ENCODE results near the gene SCIN.
"Not testable (repeated sequence)": the region's sequence is repeated elsewhere in the genome, so short reads cannot be mapped to it uniquely, and the experiment has no call there.

Gene SCIN

GRCh38 chr7:12554351-12554750 lies 16.2 kb upstream of the SCIN start:
- DNase-seq (no peak), ATAC-seq (replicated peaks) (no peak)
- Mint-ChIP-seq H3K27ac (no peak overlapping the region), H3K36me3 (no peaks in the 10 kb centered on the region), H3K4me1 (no peaks in the 10 kb centered on the region), H3K4me3 (no peak overlapping the region), H3K27me3 (no peaks in the 10 kb centered on the region), H3K9me3 (peaks cover 0 to 4% of the 10 kb centered on the region in 2 donors)

GRCh38 chr7:12554872-12555271 lies 15.6 kb upstream of the SCIN start:
- Mint-ChIP-seq H3K27me3 (no peaks in the 10 kb centered on the region), H3K4me3 (no peak overlapping the region), H3K27ac (no peak overlapping the region), H3K9me3 (peaks cover 0 to 4% of the 10 kb centered on the region in 2 donors), H3K4me1 (no peaks in the 10 kb centered on the region), H3K36me3 (no peaks in the 10 kb centered on the region)
- ATAC-seq (replicated peaks) (no peak), DNase-seq (no peak)

- ATAC-seq (replicated peaks); DNase-seq; H3K36me3 Mint-ChIP-seq: not testable (repeated sequence)
These were observed 14.8 kb upstream of the SCIN start for GRCh38 chr7:12555695-12556094.

GRCh38 chr7:12556139-12556792 lies 14.3 kb upstream of the SCIN start:
- not testable (repeated sequence) for H3K9me3 Mint-ChIP-seq; H3K27me3 Mint-ChIP-seq; H3K4me1 Mint-ChIP-seq; DNase-seq; H3K27ac Mint-ChIP-seq; ATAC-seq (replicated peaks); H3K36me3 Mint-ChIP-seq
- peak overlapping the region in 1 of 2 donors; percentile 14 for H3K4me3 Mint-ChIP-seq

More at GRCh38 chr7:12555695-12556094, 14.8 kb upstream of the SCIN start:
- not testable (repeated sequence) for H3K9me3 Mint-ChIP-seq, H3K27me3 Mint-ChIP-seq, H3K27ac Mint-ChIP-seq, H3K4me1 Mint-ChIP-seq
- peak overlapping the region in 1 of 2 donors; percentile 14 for H3K4me3 Mint-ChIP-seq

- H3K4me3 Mint-ChIP-seq, result no peak overlapping the region
- H3K27me3 Mint-ChIP-seq, result no peaks in the 10 kb centered on the region
- ATAC-seq (replicated peaks), result no peak
- H3K27ac Mint-ChIP-seq, result no peak overlapping the region
- H3K36me3 Mint-ChIP-seq, result no peaks in the 10 kb centered on the region
- peaks cover 0 to 4% of the 10 kb centered on the region in 2 donors for H3K9me3 Mint-ChIP-seq
- DNase-seq, result no peak
- H3K4me1 Mint-ChIP-seq, result no peaks in the 10 kb centered on the region
These were observed 13.2 kb upstream of the SCIN start for GRCh38 chr7:12557282-12557681.

GRCh38 chr7:12564996-12565764 lies 5.3 kb upstream of the SCIN start:
- Mint-ChIP-seq H3K27ac (no peak overlapping the region), H3K4me1 (peaks cover 1 to 5% of the 10 kb centered on the region in 2 donors), H3K36me3 (no peaks in the 10 kb centered on the region), H3K4me3 (no peak overlapping the region), H3K27me3 (peaks cover 11 to 19% of the 10 kb centered on the region in 2 donors), H3K9me3 (no peaks in the 10 kb centered on the region)
- DNase-seq (no peak), ATAC-seq (replicated peaks) (no peak)

GRCh38 chr7:12565873-12566272 lies 4.6 kb upstream of the SCIN start:
- no peak for ATAC-seq (replicated peaks)
- Mint-ChIP-seq H3K27ac (no peak overlapping the region), H3K36me3 (no peaks in the 10 kb centered on the region), H3K4me3 (no peak overlapping the region), H3K9me3 (no peaks in the 10 kb centered on the region), H3K27me3 (peaks cover 18 to 23% of the 10 kb centered on the region in 2 donors), H3K4me1 (peaks cover 8 to 12% of the 10 kb centered on the region in 2 donors)
- no peak for DNase-seq

GRCh38 chr7:12567015-12567414 lies 3.5 kb upstream of the SCIN start:
- Mint-ChIP-seq H3K9me3 (no peaks in the 10 kb centered on the region), H3K27ac (no peak overlapping the region), H3K4me1 (peaks cover 8 to 17% of the 10 kb centered on the region in 2 donors), H3K36me3 (no peaks in the 10 kb centered on the region), H3K4me3 (no peak overlapping the region), H3K27me3 (peaks cover 28 to 31% of the 10 kb centered on the region in 2 donors)
- DNase-seq (no peak), ATAC-seq (replicated peaks) (no peak)

GRCh38 chr7:12569673-12570072 lies 847 bp upstream of the SCIN start:
- Mint-ChIP-seq H3K27me3 (peaks cover 31 to 35% of the 10 kb centered on the region in 2 donors), H3K9me3 (no peaks in the 10 kb centered on the region), H3K36me3 (no peaks in the 10 kb centered on the region), H3K27ac (no peak overlapping the region), H3K4me1 (peaks cover 8 to 17% of the 10 kb centered on the region in 2 donors), H3K4me3 (no peak overlapping the region)
- no peak for DNase-seq
- ATAC-seq (replicated peaks), result no peak

GRCh38 chr7:12570168-12570533 lies 369 bp upstream of the SCIN start:
- H3K27ac Mint-ChIP-seq, result peak overlapping the region; percentile 52
- no peaks in the 10 kb centered on the region for H3K36me3 Mint-ChIP-seq
- H3K4me3 Mint-ChIP-seq, result peak overlapping the region; percentile 78 to 86
- DNase-seq (no peak), ATAC-seq (replicated peaks) (peak; percentile 33 to 42)
- peaks cover 8 to 17% of the 10 kb centered on the region in 2 donors for H3K4me1 Mint-ChIP-seq
- no peaks in the 10 kb centered on the region for H3K9me3 Mint-ChIP-seq
- H3K27me3 Mint-ChIP-seq, result peaks cover 31 to 35% of the 10 kb centered on the region in 2 donors

GRCh38 chr7:12571691-12572090 lies 1.2 kb downstream of the SCIN start:
- DNase-seq, result no peak
- Mint-ChIP-seq H3K4me3 (no peak overlapping the region), H3K27ac (no peak overlapping the region)

GRCh38 chr7:12572941-12573575 lies 2.5 kb downstream of the SCIN start:
- Mint-ChIP-seq H3K9me3 (no peaks in the 10 kb centered on the region), H3K4me1 (peaks cover 8 to 17% of the 10 kb centered on the region in 2 donors), H3K36me3 (no peaks in the 10 kb centered on the region), H3K27ac (no peak overlapping the region), H3K27me3 (peaks cover 23 to 35% of the 10 kb centered on the region in 2 donors), H3K4me3 (no peak overlapping the region)
- no peak for ATAC-seq (replicated peaks)
- no peak for DNase-seq

More at GRCh38 chr7:12571691-12572090, 1.2 kb downstream of the SCIN start:
- Mint-ChIP-seq H3K4me1 (peaks cover 8 to 17% of the 10 kb centered on the region in 2 donors), H3K27me3 (peaks cover 23 to 35% of the 10 kb centered on the region in 2 donors), H3K9me3 (no peaks in the 10 kb centered on the region), H3K36me3 (no peaks in the 10 kb centered on the region)
- no peak for ATAC-seq (replicated peaks)

GRCh38 chr7:12573885-12574284 lies 3.4 kb downstream of the SCIN start:
- Mint-ChIP-seq H3K27ac (no peak overlapping the region), H3K4me3 (no peak overlapping the region), H3K36me3 (no peaks in the 10 kb centered on the region), H3K9me3 (no peaks in the 10 kb centered on the region), H3K4me1 (peaks cover 8 to 17% of the 10 kb centered on the region in 2 donors), H3K27me3 (peaks cover 19 to 33% of the 10 kb centered on the region in 2 donors)
- DNase-seq (no peak), ATAC-seq (replicated peaks) (no peak)

- Mint-ChIP-seq H3K36me3 (no peaks in the 10 kb centered on the region), H3K27ac (no peak overlapping the region), H3K27me3 (peaks cover 5 to 10% of the 10 kb centered on the region in 2 donors), H3K9me3 (no peaks in the 10 kb centered on the region), H3K4me3 (no peak overlapping the region), H3K4me1 (peaks cover 0 to 2% of the 10 kb centered on the region in 2 donors)
- ATAC-seq (replicated peaks) (peak in 1 of 2 donors; percentile 47), DNase-seq (no peak)
These were observed 8.6 kb downstream of the SCIN start for GRCh38 chr7:12578930-12579640.
